ENCODE measurements around the gene CSF1R. TPM values are rescaled to one million over a fixed set of nuclear protein-coding genes. Genes with fewer than 3 reads are reported as not detected.

CSF1R gene
- total RNA-seq, 1 donor: under 0.01 TPM

GRCh38 chr5:150077996-150078801 is 8.2 kb downstream of the CSF1R start:
- DNase-seq (ENCODE audit: low read depth): no peak
- no peak for TF ChIP-seq CTCF (IDR thresholded peaks at IDR 0.05; ENCODE audit: insufficient read depth, low read length)
- H3K4me3 ChIP-seq (ENCODE audit: low read depth, low read length): no peak overlapping the region

- DNase-seq (ENCODE audit: low read depth): no peak
- no peak for TF ChIP-seq CTCF (IDR thresholded peaks at IDR 0.05; ENCODE audit: insufficient read depth, low read length)
- no peak overlapping the region for H3K4me3 ChIP-seq (ENCODE audit: low read depth, low read length)
Measured at GRCh38 chr5:150077060-150077459, 9.3 kb downstream of the CSF1R start.

- no peak overlapping the region for H3K4me3 ChIP-seq (ENCODE audit: low read depth, low read length)
- no peak for DNase-seq (ENCODE audit: low read depth)
- TF ChIP-seq CTCF (IDR thresholded peaks at IDR 0.05; ENCODE audit: insufficient read depth, low read length): no peak
Measured at GRCh38 chr5:150075806-150076205, 10.5 kb downstream of the CSF1R start.

GRCh38 chr5:150075233-150075632 is 11.1 kb downstream of the CSF1R start:
- no peak for TF ChIP-seq CTCF (IDR thresholded peaks at IDR 0.05; ENCODE audit: insufficient read depth, low read length)
- H3K4me3 ChIP-seq (ENCODE audit: low read depth, low read length): no peak overlapping the region
- DNase-seq (ENCODE audit: low read depth): no peak

- TF ChIP-seq CTCF (IDR thresholded peaks at IDR 0.05; ENCODE audit: insufficient read depth, low read length): no peak
- no peak overlapping the region for H3K4me3 ChIP-seq (ENCODE audit: low read depth, low read length)
- DNase-seq (ENCODE audit: low read depth): no peak
Measured at GRCh38 chr5:150073677-150074076, 12.7 kb downstream of the CSF1R start.

- no peak overlapping the region for H3K4me3 ChIP-seq (ENCODE audit: low read depth, low read length)
- no peak for TF ChIP-seq CTCF (IDR thresholded peaks at IDR 0.05; ENCODE audit: insufficient read depth, low read length)
- DNase-seq (ENCODE audit: low read depth): no peak
Measured at GRCh38 chr5:150073086-150073625, 13.2 kb downstream of the CSF1R start.
